K562 treated with DMSO at 1 percent for 4 hours (cell line): ENCODE data around the gene RPS23. TPM values are rescaled to one million over a fixed set of nuclear protein-coding genes. Genes with fewer than 3 reads are reported as not detected.

ENCODE experiments used
- total RNA-seq: library from RNA; unstranded; fragments of 300-600 nt; gene quantifications from 2 replicates; pipeline ENCODE4 v1.2.3, GENCODE V29; 2022; ENCODE audit not compliant: insufficient read depth

Gene RPS23
- total RNA-seq, result 8,206 and 8,941 TPM in 2 replicates

GRCh38 chr5:82277987-82278710, at the start of gene RPS23:
Gene RPS23, minus strand, starts transcription at chr5:82278354. Its CDS starts 31 bp downstream, at chr5:82278323.

